ENCODE results near the gene UBAC2.

GRCh38 chr13:99256709-99257108, 56.1 kb downstream of the UBAC2 start:
- TF ChIP-seq, protein P1, sequence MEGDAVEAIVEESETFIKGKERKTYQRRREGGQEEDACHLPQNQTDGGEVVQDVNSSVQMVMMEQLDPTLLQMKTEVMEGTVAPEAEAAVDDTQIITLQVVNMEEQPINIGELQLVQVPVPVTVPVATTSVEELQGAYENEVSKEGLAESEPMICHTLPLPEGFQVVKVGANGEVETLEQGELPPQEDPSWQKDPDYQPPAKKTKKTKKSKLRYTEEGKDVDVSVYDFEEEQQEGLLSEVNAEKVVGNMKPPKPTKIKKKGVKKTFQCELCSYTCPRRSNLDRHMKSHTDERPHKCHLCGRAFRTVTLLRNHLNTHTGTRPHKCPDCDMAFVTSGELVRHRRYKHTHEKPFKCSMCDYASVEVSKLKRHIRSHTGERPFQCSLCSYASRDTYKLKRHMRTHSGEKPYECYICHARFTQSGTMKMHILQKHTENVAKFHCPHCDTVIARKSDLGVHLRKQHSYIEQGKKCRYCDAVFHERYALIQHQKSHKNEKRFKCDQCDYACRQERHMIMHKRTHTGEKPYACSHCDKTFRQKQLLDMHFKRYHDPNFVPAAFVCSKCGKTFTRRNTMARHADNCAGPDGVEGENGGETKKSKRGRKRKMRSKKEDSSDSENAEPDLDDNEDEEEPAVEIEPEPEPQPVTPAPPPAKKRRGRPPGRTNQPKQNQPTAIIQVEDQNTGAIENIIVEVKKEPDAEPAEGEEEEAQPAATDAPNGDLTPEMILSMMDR (IDR thresholded peaks at IDR 0.05): no peak
- TF ChIP-seq POLR2AphosphoS5 (IDR thresholded peaks at IDR 0.05) (no peak), POLR2A (IDR thresholded peaks at IDR 0.05) (no peak)

All from sigmoid colon (tissue), 4 donors.